Measurements from ENCODE around the gene CCDC91.
"Not testable (repeated sequence)": the region's sequence is repeated elsewhere in the genome, so short reads cannot be mapped to it uniquely, and the experiment has no call there.

CCDC91 gene

GRCh38 chr12:28308891-28309290, 118.6 kb downstream of the CCDC91 start:
- no peak for DNase-seq (ENCODE audit: low read depth)
- no peak overlapping the region for H3K4me3 ChIP-seq (ENCODE audit: control insufficient read depth, low read depth, low read length)
- TF ChIP-seq, protein P1, sequence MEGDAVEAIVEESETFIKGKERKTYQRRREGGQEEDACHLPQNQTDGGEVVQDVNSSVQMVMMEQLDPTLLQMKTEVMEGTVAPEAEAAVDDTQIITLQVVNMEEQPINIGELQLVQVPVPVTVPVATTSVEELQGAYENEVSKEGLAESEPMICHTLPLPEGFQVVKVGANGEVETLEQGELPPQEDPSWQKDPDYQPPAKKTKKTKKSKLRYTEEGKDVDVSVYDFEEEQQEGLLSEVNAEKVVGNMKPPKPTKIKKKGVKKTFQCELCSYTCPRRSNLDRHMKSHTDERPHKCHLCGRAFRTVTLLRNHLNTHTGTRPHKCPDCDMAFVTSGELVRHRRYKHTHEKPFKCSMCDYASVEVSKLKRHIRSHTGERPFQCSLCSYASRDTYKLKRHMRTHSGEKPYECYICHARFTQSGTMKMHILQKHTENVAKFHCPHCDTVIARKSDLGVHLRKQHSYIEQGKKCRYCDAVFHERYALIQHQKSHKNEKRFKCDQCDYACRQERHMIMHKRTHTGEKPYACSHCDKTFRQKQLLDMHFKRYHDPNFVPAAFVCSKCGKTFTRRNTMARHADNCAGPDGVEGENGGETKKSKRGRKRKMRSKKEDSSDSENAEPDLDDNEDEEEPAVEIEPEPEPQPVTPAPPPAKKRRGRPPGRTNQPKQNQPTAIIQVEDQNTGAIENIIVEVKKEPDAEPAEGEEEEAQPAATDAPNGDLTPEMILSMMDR (conservative IDR thresholded peaks at IDR 0.05; ENCODE audit: control insufficient read depth, insufficient read depth, low read depth, low read length) = no peak

DNA sequence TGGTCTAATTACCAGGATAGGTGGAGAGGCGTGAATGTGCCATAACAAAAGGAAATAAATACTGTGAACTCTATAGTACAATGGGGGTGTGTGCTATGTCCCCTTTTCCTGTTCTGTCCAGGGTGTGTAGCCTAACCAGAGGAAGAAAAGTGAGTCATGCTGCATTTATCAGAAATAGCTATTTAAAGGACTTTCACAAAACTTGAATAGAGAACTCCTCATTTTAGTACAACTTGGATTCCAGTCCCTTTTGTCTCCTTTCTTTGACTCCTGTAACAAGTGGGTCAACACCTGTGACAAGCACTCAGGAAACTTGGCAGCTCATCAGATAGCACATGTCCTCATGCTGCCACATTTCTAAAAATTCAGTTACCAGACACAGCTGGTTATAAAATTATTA, 123.4 kb downstream of the CCDC91 start:
- H3K4me3 ChIP-seq (ENCODE audit: control insufficient read depth, low read depth, low read length) = no peak overlapping the region
- TF ChIP-seq, protein P1 (conservative IDR thresholded peaks at IDR 0.05; ENCODE audit: control insufficient read depth, insufficient read depth, low read depth, low read length) = no peak
- peak; percentile 39 for DNase-seq (ENCODE audit: low read depth)

DNA sequence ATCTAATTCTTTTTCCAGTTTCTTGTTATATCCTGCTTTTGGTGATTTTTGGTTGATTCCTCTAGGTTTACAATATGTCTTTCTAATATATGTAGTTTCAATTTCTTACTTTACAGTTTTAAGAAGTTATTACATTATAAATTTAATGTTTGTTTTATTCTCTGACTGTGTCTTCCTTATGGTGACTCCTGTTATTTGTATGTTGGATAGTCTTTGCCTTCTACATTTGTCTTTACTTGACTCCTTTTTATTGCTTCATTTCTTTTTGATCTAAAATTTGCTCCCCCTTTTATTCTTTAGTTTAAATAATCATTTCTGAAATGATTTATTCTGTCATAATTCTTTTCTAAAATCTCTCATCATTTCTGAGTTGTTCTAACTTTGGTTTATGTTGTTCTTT, 125.8 kb downstream of the CCDC91 start:
- H3K4me3 ChIP-seq (ENCODE audit: control insufficient read depth, low read depth, low read length) = no peak overlapping the region
- TF ChIP-seq, protein P1 (conservative IDR thresholded peaks at IDR 0.05; ENCODE audit: control insufficient read depth, insufficient read depth, low read depth, low read length) = no peak
- peak; percentile 8 for DNase-seq (ENCODE audit: low read depth)

DNA sequence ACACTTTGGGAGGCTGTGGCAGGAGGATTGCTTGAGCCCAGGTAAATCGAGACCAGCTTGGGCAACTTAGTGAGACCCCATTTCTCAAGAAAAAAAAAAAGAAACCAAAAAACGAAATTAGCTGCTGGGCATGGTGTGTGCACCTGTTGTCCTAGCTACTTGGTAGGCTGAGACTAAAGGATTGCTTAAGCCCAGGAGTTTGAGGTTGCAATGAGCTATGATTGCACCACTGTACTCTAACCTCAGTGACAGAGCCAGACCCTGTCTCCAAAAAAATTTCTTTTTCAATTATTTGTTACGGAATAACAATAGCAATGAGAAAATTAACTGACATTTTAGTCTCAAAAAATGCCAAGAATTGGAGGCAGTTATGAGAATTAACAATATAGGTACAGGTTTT, 128.0 kb downstream of the CCDC91 start:
- TF ChIP-seq, protein P1 (conservative IDR thresholded peaks at IDR 0.05; ENCODE audit: control insufficient read depth, insufficient read depth, low read depth, low read length) = no peak
- DNase-seq (ENCODE audit: low read depth) = no peak
- H3K4me3 ChIP-seq (ENCODE audit: control insufficient read depth, low read depth, low read length) = no peak overlapping the region

DNA sequence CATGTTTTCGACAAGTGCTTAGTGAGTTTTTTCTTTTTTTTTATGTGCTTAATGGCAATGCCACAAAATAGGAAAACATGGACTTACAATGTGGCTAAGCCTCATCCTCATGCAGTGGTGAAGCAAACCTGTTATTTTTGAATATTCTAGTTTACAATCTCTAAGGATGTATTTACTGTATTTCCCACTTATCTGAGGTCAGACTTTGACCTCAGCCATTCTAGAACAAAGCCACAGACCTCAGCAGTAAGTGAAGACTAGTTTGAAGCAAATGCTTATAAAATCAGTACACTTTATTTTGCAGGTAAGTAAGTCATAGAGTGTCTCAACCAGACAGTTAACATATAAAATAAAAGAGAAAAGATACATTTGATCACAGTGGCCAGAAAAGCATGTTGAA, 130.1 kb downstream of the CCDC91 start:
- no peak for DNase-seq (ENCODE audit: low read depth)
- TF ChIP-seq, protein P1 (conservative IDR thresholded peaks at IDR 0.05; ENCODE audit: control insufficient read depth, insufficient read depth, low read depth, low read length) = no peak
- H3K4me3 ChIP-seq (ENCODE audit: control insufficient read depth, low read depth, low read length) = no peak overlapping the region

GRCh38 chr12:28327722-28328121, 137.5 kb downstream of the CCDC91 start:
- TF ChIP-seq, protein P1 (conservative IDR thresholded peaks at IDR 0.05; ENCODE audit: control insufficient read depth, insufficient read depth, low read depth, low read length) = no peak
- no peak for DNase-seq (ENCODE audit: low read depth)

DNA sequence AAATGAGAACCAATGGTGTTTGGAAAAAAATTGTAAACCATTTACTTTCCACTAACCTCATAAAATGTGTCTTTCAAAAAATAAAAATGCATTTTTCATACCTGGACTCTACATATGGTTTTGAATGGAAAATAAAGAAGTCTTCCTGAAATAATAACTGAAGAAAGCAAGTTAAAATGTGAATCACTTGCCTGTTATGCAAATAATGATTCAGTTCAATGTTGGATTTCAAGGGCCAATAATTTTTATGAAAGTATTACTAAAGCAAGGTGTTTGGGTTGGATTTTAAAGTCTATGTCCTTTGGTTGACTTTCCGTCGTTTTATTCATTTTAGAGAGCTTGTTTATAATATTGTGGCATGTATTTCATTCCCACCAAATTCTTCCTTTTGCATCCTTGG, 138.7 kb downstream of the CCDC91 start:
- H3K4me3 ChIP-seq (ENCODE audit: control insufficient read depth, low read depth, low read length) = no peak overlapping the region
- DNase-seq (ENCODE audit: low read depth) = no peak
- TF ChIP-seq, protein P1 (conservative IDR thresholded peaks at IDR 0.05; ENCODE audit: control insufficient read depth, insufficient read depth, low read depth, low read length) = no peak

More at GRCh38 chr12:28327722-28328121, 137.5 kb downstream of the CCDC91 start:
- H3K4me3 ChIP-seq (ENCODE audit: control insufficient read depth, low read depth, low read length) = no peak overlapping the region

DNA sequence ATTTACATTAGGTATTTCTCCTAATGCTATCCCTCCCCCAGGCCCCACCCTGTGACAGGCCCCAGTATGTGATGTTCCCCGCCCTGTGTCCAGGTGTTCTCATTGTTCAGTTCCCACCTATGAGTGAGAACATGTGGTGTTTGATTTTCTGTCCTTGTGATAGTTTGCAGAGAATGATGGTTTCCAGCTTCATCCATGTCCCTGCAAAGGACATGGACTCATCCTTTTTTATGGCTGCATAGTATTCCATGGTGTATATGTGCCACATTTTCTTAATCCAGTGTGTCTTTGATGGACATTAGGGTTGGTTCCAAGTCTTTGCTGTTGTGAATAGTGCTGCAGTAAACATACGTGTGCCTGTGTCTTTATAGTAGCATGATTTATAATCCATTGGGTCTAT, 139.5 kb downstream of the CCDC91 start:
- not testable (repeated sequence) for DNase-seq (ENCODE audit: low read depth); H3K4me3 ChIP-seq (ENCODE audit: control insufficient read depth, low read depth, low read length)

DNA sequence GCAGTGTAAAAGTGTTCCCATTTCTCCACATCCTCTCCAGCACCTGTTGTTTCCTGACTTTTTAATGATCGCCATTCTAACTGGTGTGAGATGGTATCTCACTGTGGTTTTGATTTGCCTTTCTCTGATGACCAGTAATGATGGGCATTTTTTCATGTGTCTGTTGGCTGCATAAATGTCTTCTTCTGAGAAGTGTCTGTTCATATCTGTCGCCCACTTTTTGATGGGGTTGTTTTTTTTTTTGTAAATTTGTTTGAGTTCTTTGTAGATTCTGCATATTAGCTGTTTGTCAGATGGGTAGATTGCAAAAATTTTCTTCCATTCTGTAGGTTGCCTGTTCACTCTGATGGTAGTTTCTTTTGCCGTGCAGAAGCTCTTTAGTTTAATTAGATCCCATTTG, 140.0 kb downstream of the CCDC91 start:
- DNase-seq (ENCODE audit: low read depth); H3K4me3 ChIP-seq (ENCODE audit: control insufficient read depth, low read depth, low read length): not testable (repeated sequence)
